D721Med (cell line): Measurements from ENCODE around the gene OXT.
"Not testable (repeated sequence)": the region's sequence is repeated elsewhere in the genome, so short reads cannot be mapped to it uniquely, and the experiment has no call there.

ENCODE experiments used
- DNase-seq: peaks from one replicate; pipeline ENCODE4 v3.0.0; 2011; ENCODE audit warnings: low spot score; ENCODE audit not compliant: insufficient read length
- FAIRE-seq: peaks from 2 replicates; lab custom pipeline; 2011; peaks lifted over from hg19 to GRCh38; lab: Jason Lieb, UNC
- CTCF ChIP-seq: IDR thresholded peaks from 2 replicates; pipeline ENCODE4 v1.5.1; 2012; ENCODE audit warnings: mild to moderate bottlenecking, control low read depth; ENCODE audit not compliant: insufficient read depth; ENCODE audit errors: missing control alignments

The OXT gene

GRCh38 chr20:3045042-3045815 is 26.2 kb upstream of the OXT start:
- TF ChIP-seq CTCF, result no peak
- FAIRE-seq (no peak), DNase-seq (peak; percentile 44)

DNA sequence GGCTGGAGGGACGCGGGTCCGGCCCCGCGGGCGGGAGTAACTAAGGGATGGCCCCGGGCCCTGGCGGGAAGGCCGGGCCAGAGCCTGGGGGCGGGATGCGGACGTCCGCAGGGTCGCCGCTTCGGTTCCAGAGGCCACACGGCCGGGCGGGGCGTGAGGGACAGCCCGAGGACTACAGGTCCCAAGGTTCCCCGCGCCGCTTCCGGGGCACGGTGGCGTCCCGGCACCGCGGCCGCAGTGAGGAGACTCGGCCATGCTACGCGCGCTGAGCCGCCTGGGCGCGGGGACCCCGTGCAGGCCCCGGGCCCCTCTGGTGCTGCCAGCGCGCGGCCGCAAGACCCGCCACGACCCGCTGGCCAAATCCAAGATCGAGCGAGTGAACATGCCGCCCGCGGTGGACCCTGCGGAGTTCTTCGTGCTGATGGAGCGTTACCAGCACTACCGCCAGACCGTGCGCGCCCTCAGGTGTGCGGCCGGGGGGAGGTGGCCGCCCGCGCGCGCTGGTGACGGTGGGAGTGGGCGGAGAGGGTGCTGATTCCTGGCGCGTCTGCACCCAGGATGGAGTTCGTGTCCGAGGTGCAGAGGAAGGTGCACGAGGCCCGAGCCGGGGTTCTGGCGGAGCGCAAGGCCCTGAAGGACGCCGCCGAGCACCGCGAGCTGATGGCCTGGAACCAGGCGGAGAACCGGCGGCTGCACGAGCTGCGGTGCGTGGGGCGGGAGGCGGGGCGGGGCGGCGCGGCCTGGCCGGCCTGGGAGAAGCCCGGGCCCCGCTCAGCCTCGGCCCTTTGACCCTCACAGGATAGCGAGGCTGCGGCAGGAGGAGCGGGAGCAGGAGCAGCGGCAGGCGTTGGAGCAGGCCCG is 25.4 kb upstream of the OXT start, which contains the start of gene MRPS26:
Gene MRPS26 (plus strand): TSS at position 237 of the 861 bp plus-strand sequence. CDS start 17 bp downstream, at position 254.
- no peak for TF ChIP-seq CTCF
- DNase-seq (peak; percentile 63), FAIRE-seq (no peak)

DNA sequence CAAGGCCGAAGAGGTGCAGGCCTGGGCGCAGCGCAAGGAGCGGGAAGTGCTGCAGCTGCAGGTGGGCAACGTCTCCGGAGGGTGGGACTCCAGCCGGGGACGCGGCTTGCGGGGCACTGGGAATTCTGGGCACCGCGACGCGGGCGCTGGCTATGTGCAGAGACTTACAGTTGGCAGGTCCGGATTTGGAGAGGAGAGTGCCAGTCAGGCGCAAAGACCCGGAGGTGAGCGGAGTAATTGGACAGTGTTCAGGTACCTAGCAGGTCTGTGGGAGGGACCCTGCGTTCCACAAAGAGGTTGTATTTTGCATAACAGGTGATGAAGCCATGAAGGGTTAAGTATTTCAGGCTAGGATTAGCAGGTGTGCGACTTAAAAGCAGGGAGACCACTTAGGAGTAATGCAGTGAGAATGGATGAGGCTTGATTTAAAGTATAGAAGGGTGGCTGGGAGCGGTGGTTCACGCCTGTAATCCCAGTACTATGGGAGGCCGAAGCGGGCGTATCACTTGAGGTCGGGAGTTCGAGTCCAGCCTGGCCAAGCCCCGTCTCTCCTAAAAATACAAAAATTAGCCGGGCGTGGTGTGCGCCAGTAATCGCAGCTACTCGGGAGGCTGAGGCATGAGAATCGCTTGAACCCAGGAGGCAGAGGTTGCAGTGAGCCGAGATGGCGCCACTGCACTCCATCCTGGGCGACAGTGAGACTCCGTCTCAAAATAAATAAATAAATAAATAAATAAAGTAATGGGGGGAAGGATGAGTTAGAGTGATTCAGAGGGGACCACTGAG is 24.6 kb upstream of the OXT start:
- TF ChIP-seq CTCF, result no peak
- no peak for DNase-seq
- no peak for FAIRE-seq

DNA sequence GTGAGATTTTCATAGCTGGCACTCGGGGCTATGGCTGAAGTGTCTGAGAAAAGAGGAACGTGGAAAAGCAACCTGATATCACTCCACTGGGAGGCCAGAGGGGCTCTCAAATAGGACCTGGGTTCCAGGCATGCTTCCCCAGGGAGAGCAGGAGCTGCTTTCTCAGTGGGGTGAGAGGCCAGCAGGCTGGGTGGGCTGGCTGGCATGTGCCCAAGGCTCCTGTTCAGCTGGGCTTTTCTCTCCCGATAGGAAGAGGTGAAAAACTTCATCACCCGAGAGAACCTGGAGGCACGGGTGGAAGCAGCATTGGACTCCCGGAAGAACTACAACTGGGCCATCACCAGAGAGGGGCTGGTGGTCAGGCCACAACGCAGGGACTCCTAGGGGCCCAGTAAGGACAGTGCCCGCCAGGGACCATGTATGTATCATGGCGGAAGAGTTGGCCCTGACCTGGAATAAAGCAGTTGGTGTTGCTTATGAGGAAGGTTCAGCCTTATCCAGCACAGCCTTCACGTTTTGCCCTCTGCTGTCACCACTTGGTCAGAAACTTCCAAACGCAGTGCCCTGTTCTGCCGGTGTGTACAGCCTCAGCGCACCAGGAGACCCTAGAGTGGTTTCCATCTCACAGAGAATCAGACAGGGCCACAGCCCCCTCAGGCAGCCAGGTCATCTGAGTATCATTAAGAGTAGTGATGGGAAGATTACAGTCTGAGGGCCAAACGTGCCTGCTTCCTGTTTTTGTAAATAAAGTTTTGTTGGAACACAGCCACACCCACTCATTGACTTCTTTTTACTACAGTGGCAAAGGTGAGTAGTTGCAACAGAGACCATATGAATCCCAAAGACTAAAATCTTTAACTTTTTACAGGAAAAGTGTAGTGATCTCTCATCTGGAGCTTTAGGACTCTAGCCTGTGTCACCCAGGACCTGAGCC is 23.7 kb upstream of the OXT start:
- TF ChIP-seq CTCF, result no peak
- FAIRE-seq (no peak), DNase-seq (no peak)

GRCh38 chr20:3051385-3052019 is 19.9 kb upstream of the OXT start:
- TF ChIP-seq CTCF, result no peak
- DNase-seq (no peak), FAIRE-seq (no peak)

GRCh38 chr20:3059489-3059888 is 11.9 kb upstream of the OXT start:
- TF ChIP-seq CTCF, result no peak
- no peak for FAIRE-seq
- DNase-seq, result no peak

DNA sequence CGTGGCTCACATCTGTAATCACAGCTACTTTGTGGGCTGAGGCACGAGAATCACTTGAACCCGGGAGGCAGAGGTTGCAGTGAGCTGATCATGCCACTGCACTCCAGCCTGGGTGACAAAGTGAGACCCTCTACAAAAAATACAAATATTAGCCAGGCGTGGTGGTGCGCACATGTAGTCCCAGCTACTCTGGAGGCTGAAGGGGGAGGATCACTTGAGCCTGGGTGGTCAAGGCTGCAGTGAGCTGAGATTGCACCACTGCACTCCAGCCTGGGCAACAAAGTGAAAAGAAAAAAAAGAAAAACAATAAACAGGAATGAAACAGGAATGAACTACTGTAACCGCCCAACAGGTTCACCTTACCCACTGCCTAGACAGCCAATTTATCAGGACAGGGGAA is 7.3 kb upstream of the OXT start:
- not testable (repeated sequence) for DNase-seq, FAIRE-seq
